Measurements from ENCODE around the gene SLC12A7.

DNA sequence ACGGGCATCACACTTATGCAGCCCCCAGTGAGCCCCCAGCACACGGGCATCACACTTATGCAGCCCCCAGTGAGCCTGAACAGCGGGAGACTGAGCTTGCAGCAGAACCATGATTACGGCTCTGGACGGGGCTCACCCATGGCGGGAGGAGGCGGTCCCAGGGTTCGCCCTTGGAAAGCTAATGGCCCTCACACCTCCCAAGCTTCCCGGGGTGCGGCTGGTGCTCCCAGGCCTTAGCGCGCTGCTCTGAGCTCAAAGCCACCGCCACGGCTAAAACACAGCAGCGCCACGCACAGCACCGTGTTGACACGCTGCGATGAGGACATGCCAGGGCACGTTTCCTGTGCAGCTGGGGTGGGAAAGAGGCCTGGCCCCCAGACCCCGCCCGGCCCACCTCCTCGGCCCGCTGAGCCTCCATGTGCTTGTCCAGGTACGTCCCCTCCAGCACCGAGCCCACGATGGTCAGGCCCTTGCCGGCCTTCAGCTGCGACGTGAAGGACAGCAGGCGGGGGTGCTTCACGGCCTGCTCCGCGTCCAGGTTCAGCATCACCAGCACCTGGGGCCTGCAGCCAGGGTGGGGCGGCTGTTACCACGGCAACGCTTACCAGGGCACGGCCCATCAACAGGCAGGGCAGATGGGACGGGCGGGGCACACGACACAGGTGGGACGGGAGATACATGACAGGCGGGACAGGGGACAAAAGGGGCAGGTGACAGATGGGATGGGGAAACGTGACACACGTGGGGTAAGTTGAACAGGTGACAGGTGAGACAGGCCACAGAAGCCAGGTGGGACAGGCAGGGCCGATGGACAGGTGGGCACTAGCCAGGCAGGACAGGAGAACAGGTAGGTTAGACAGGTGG is 38.4 kb downstream of the SLC12A7 start:
- TF ChIP-seq, protein P1, sequence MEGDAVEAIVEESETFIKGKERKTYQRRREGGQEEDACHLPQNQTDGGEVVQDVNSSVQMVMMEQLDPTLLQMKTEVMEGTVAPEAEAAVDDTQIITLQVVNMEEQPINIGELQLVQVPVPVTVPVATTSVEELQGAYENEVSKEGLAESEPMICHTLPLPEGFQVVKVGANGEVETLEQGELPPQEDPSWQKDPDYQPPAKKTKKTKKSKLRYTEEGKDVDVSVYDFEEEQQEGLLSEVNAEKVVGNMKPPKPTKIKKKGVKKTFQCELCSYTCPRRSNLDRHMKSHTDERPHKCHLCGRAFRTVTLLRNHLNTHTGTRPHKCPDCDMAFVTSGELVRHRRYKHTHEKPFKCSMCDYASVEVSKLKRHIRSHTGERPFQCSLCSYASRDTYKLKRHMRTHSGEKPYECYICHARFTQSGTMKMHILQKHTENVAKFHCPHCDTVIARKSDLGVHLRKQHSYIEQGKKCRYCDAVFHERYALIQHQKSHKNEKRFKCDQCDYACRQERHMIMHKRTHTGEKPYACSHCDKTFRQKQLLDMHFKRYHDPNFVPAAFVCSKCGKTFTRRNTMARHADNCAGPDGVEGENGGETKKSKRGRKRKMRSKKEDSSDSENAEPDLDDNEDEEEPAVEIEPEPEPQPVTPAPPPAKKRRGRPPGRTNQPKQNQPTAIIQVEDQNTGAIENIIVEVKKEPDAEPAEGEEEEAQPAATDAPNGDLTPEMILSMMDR (conservative IDR thresholded peaks at IDR 0.05), result no peak
- TF ChIP-seq ZFX (IDR thresholded peaks at IDR 0.05), result no peak
